ENCODE results near the gene TMEM94. TPM values are rescaled to one million over a fixed set of nuclear protein-coding genes. Genes with fewer than 3 reads are reported as not detected.

Gene TMEM94
- total and polyA plus RNA-seq, 4 experiments from 2014 or later: 3.9 to 109 (median 63.3) TPM

GRCh38 chr17:75547091-75547490 is 90.7 kb downstream of the TMEM94 start:
- Histone ChIP-seq H3K4me3 (ENCODE audit: low read length in 2 of 2) (no peak overlapping the region), H3K27ac (ENCODE audit: low read depth, low read length) (no peak overlapping the region), H3K9me3 (ENCODE audit: control insufficient read depth in 1 of 2, low read length in 2 of 2) (no peaks in the 10 kb centered on the region), H3K4me1 (ENCODE audit: insufficient read depth, low read length) (no peaks in the 10 kb centered on the region), H3K27me3 (ENCODE audit: insufficient read depth, low read length) (no peaks in the 10 kb centered on the region), H3K36me3 (ENCODE audit: insufficient read depth, low read length) (no peaks in the 10 kb centered on the region)
- Mint-ChIP-seq H3K27ac (no peak overlapping the region), H3K36me3 (peaks cover 4 to 9% of the 10 kb centered on the region in 2 donors), H3K4me1 (peaks cover 0 to 4% (median 0%) of the 10 kb centered on the region in 4 donors), H3K9me3 (no peaks in the 10 kb centered on the region), H3K4me3 (no peak overlapping the region), H3K27me3 (no peaks in the 10 kb centered on the region)
- POLR2A ChIA-PET (ENCODE audit: partially characterized antibody): no interaction called here
- CTCF ChIA-PET (ENCODE audit: partially characterized antibody): no interaction called here
- no peak for DNase-seq
- intact Hi-C loops (cut with micrococcal nuclease): no loop called here

- Histone ChIP-seq H3K4me1 (ENCODE audit: insufficient read depth, low read length) (no peaks in the 10 kb centered on the region), H3K27ac (ENCODE audit: low read depth, low read length) (no peak overlapping the region), H3K27me3 (ENCODE audit: insufficient read depth, low read length) (no peaks in the 10 kb centered on the region), H3K4me3 (ENCODE audit: low read length in 2 of 2) (no peak overlapping the region), H3K36me3 (ENCODE audit: insufficient read depth, low read length) (no peaks in the 10 kb centered on the region), H3K9me3 (ENCODE audit: control insufficient read depth in 1 of 2, low read length in 2 of 2) (no peaks in the 10 kb centered on the region)
- peaks cover 4 to 8% of the 10 kb centered on the region in 2 donors for H3K36me3 Mint-ChIP-seq
- DNase-seq: no peak
- H3K27ac Mint-ChIP-seq: no peak overlapping the region
- no peaks in the 10 kb centered on the region for H3K27me3 Mint-ChIP-seq
- H3K4me3 Mint-ChIP-seq: no peak overlapping the region
- POLR2A ChIA-PET (ENCODE audit: partially characterized antibody): no interaction called here
- H3K9me3 Mint-ChIP-seq: no peaks in the 10 kb centered on the region
- CTCF ChIA-PET (ENCODE audit: partially characterized antibody): interaction anchor here (1.2 kb wide), 1 partner anchor 52 kb away, joined by 3 read pairs; no protein-coding TSS in a partner anchor
- H3K4me1 Mint-ChIP-seq: no peaks in the 10 kb centered on the region
- intact Hi-C loops (cut with micrococcal nuclease): no loop called here
Observed at GRCh38 chr17:75548813-75549212, 92.4 kb downstream of the TMEM94 start.

Small RNA genes within 50 kb of the gene (microRNA-seq; reads per million reads assigned to microRNA genes)
- not detected for gene MIR6785 (ENCODE audit: borderline microRNAs expressed, borderline number of aligned reads, borderline replicate concordance)

Other genes starting within 250 kb of the TMEM94 start
- gene GGA3, start 195.0 kb upstream of the TMEM94 start, total RNA-seq: 100 to 1,000 TPM; 121 to 122 TPM
- 10 to 100 TPM in 1 of 2 donors, 1 to 10 TPM in 1; 7.7 to 25.8 TPM for gene GGA3, start 195.0 kb upstream of the TMEM94 start, polyA plus RNA-seq
- 10 to 100 TPM; 34.1 to 36.3 TPM for gene MRPS7, start 194.8 kb upstream of the TMEM94 start, total RNA-seq
- 100 to 1,000 TPM; 107 to 150 TPM for gene MRPS7, start 194.8 kb upstream of the TMEM94 start, polyA plus RNA-seq
- gene MIF4GD, start 185.4 kb upstream of the TMEM94 start, total RNA-seq: 10 to 100 TPM; 35.8 to 40.2 TPM
- 10 to 100 TPM; 81.7 to 94.3 TPM for gene MIF4GD, start 185.4 kb upstream of the TMEM94 start, polyA plus RNA-seq
- 10 to 100 TPM; 19.8 to 21.8 TPM for gene SLC25A19, start 167.2 kb upstream of the TMEM94 start, total RNA-seq
- gene SLC25A19, start 167.2 kb upstream of the TMEM94 start, polyA plus RNA-seq: 10 to 100 TPM; 13.2 to 15.4 TPM
- gene GRB2, start 51.0 kb upstream of the TMEM94 start, total RNA-seq: 100 to 1,000 TPM; 131 to 133 TPM
- gene GRB2, start 51.0 kb upstream of the TMEM94 start, polyA plus RNA-seq: 100 to 1,000 TPM; 129 to 155 TPM
- under 1 TPM; 0.32 to 0.53 TPM for gene CASKIN2, start 58.9 kb downstream of the TMEM94 start, total RNA-seq
- gene CASKIN2, start 58.9 kb downstream of the TMEM94 start, polyA plus RNA-seq: not detected
- 10 to 100 TPM; 45.7 to 49.3 TPM for gene TSEN54, start 59.9 kb downstream of the TMEM94 start, total RNA-seq
- gene TSEN54, start 59.9 kb downstream of the TMEM94 start, polyA plus RNA-seq: 100 to 1,000 TPM in 1 of 2 donors, 10 to 100 TPM in 1; 80.3 to 110 TPM
- 10 to 100 TPM; 40.1 to 43.6 TPM for gene LLGL2, start 69.1 kb downstream of the TMEM94 start, total RNA-seq
- 10 to 100 TPM; 19.3 to 24.4 TPM for gene LLGL2, start 69.1 kb downstream of the TMEM94 start, polyA plus RNA-seq
- 10 to 100 TPM; 75.1 to 83.7 TPM for gene MYO15B, start 131.2 kb downstream of the TMEM94 start, total RNA-seq
- gene MYO15B, start 131.2 kb downstream of the TMEM94 start, polyA plus RNA-seq: under 1 TPM in 1 of 2 donors, not detected in 1; 0.89 TPM
- not detected for gene SMIM5, start 176.8 kb downstream of the TMEM94 start, total RNA-seq
- gene SMIM5, start 176.8 kb downstream of the TMEM94 start, polyA plus RNA-seq: not detected
- gene RECQL5, start 210.5 kb downstream of the TMEM94 start, total RNA-seq: 10 to 100 TPM; 58.3 to 59.1 TPM
- gene RECQL5, start 210.5 kb downstream of the TMEM94 start, polyA plus RNA-seq: 10 to 100 TPM in 1 of 2 donors, 1 to 10 TPM in 1; 6.4 to 16.7 TPM
- gene SAP30BP, start 210.7 kb downstream of the TMEM94 start, total RNA-seq: 100 to 1,000 TPM; 115 to 119 TPM
- gene SAP30BP, start 210.7 kb downstream of the TMEM94 start, polyA plus RNA-seq: 10 to 100 TPM; 69.9 to 80.4 TPM

Data from CD4-positive, alpha-beta memory T cell (primary cell).